Endothelial cell (in vitro differentiated cells): ENCODE data around the gene KDM4B. TPM values are rescaled to one million over a fixed set of nuclear protein-coding genes. Genes with fewer than 3 reads are reported as not detected.

ENCODE experiments used
- DNase-seq: peaks from one replicate; pipeline ENCODE4 v3.0.0; 2021; ENCODE audit warnings: low spot score
- H3K27ac Mint-ChIP-seq: one replicate; pipeline ENCODE4 v1.8.0; 2021; ENCODE audit warnings: mixed read lengths, inconsistent platforms; ENCODE audit not compliant: unreplicated experiment
- H3K27me3 Mint-ChIP-seq: one replicate; pipeline ENCODE4 v1.8.0; 2021; ENCODE audit warnings: mild to moderate bottlenecking, moderate library complexity, mixed read lengths, inconsistent platforms; ENCODE audit not compliant: unreplicated experiment
- H3K36me3 Mint-ChIP-seq: one replicate; pipeline ENCODE4 v1.8.0; 2021; ENCODE audit warnings: mild to moderate bottlenecking, low read depth, mixed read lengths, inconsistent platforms; ENCODE audit not compliant: unreplicated experiment
- H3K4me1 Mint-ChIP-seq: one replicate; pipeline ENCODE4 v1.8.0; 2021; ENCODE audit warnings: mild to moderate bottlenecking, mixed read lengths, inconsistent platforms; ENCODE audit not compliant: unreplicated experiment
- H3K4me3 Mint-ChIP-seq: one replicate; pipeline ENCODE4 v1.8.0; 2021; ENCODE audit warnings: mild to moderate bottlenecking, mixed read lengths, inconsistent platforms; ENCODE audit not compliant: unreplicated experiment
- H3K9me3 Mint-ChIP-seq: one replicate; pipeline ENCODE4 v1.8.0; 2021; ENCODE audit warnings: mixed read lengths, inconsistent platforms; ENCODE audit not compliant: unreplicated experiment
- total RNA-seq: library from RNA; stranded (reverse); fragmentation: NEBNext Ultra II Directional; extraction: Animal tissue kit (Norgen Biotek cat#: 25700); gene quantifications from one replicate; pipeline ENCODE4 v1.2.1, GENCODE V29; 2021; ENCODE audit not compliant: unreplicated experiment
- TF ChIP-seq, protein P1 (sequence below): fragments of 200-600 bp; sonication (generic); IDR thresholded peaks from one replicate; pipeline ENCODE4 v1.5.0; 2021; ENCODE audit warnings: antibody characterized with exemption; ENCODE audit not compliant: unreplicated experiment

The KDM4B gene
- total RNA-seq, 1 donor from 2014 or later = 42.4 TPM

DNA sequence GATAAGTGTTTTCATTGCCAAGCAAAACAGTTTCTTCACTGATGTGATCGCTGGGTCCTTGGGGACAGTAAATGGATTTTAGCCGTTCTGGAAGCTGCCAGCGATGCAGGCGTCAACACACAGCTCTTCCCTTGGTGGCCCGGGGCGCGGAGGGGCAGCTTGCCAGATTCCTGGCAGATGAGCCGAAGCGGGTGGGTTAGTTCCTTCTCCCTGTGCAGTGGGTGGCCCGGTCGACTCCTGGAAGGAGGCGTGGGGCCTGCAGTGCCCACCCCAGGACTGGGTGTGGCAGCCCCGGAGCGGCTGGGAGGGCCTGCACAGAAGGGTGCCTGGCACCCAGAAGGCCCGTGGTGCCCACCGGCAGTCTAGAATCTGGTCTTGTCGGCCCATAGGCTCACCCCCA is 69.0 kb downstream of the KDM4B start:
- no peaks in the 10 kb centered on the region for H3K9me3 Mint-ChIP-seq
- H3K27ac Mint-ChIP-seq = no peak overlapping the region
- no peak overlapping the region for H3K4me3 Mint-ChIP-seq
- H3K4me1 Mint-ChIP-seq = no peaks in the 10 kb centered on the region
- H3K36me3 Mint-ChIP-seq = peaks cover 14% of the 10 kb centered on the region
- TF ChIP-seq, protein P1, sequence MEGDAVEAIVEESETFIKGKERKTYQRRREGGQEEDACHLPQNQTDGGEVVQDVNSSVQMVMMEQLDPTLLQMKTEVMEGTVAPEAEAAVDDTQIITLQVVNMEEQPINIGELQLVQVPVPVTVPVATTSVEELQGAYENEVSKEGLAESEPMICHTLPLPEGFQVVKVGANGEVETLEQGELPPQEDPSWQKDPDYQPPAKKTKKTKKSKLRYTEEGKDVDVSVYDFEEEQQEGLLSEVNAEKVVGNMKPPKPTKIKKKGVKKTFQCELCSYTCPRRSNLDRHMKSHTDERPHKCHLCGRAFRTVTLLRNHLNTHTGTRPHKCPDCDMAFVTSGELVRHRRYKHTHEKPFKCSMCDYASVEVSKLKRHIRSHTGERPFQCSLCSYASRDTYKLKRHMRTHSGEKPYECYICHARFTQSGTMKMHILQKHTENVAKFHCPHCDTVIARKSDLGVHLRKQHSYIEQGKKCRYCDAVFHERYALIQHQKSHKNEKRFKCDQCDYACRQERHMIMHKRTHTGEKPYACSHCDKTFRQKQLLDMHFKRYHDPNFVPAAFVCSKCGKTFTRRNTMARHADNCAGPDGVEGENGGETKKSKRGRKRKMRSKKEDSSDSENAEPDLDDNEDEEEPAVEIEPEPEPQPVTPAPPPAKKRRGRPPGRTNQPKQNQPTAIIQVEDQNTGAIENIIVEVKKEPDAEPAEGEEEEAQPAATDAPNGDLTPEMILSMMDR = no peak
- peaks cover 13% of the 10 kb centered on the region for H3K27me3 Mint-ChIP-seq
- no peak for DNase-seq

DNA sequence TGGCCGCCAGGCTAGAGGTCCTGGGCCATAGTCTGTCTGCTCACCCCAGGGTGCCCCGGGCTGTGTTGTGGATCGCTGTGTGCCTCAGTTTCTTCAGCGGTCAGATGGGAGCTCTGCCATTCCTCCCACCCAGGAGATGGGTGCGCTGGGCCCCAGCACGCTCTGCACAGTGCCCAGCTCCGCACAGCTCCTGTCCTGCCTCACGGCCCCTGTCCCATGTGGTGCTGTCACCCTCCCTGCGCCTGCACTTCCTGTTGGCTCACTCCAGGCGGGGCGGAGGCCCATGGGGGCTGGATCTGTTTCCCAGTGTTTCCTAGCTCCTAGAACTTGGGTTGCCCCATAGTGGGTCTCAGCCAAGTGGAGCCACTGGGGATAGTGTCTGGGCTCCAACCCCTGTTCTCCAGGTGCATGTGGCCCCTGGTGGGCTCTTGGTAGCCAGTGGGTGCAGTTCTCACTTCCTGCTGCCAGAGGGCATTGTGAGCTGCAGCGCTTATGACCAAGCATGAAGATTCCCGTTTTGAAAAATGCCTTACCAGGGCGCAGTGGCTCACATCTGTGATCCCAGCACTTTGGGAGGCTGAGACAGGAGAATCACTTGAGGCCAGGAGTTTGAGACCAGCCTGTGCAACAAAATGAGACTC is 69.8 kb downstream of the KDM4B start:
- no peak overlapping the region for H3K27ac Mint-ChIP-seq
- no peaks in the 10 kb centered on the region for H3K9me3 Mint-ChIP-seq
- no peak overlapping the region for H3K4me3 Mint-ChIP-seq
- TF ChIP-seq, protein P1 = peak; percentile 40
- H3K27me3 Mint-ChIP-seq = peaks cover 14% of the 10 kb centered on the region
- H3K36me3 Mint-ChIP-seq = peaks cover 14% of the 10 kb centered on the region
- peak; percentile 33 for DNase-seq
- no peaks in the 10 kb centered on the region for H3K4me1 Mint-ChIP-seq

DNA sequence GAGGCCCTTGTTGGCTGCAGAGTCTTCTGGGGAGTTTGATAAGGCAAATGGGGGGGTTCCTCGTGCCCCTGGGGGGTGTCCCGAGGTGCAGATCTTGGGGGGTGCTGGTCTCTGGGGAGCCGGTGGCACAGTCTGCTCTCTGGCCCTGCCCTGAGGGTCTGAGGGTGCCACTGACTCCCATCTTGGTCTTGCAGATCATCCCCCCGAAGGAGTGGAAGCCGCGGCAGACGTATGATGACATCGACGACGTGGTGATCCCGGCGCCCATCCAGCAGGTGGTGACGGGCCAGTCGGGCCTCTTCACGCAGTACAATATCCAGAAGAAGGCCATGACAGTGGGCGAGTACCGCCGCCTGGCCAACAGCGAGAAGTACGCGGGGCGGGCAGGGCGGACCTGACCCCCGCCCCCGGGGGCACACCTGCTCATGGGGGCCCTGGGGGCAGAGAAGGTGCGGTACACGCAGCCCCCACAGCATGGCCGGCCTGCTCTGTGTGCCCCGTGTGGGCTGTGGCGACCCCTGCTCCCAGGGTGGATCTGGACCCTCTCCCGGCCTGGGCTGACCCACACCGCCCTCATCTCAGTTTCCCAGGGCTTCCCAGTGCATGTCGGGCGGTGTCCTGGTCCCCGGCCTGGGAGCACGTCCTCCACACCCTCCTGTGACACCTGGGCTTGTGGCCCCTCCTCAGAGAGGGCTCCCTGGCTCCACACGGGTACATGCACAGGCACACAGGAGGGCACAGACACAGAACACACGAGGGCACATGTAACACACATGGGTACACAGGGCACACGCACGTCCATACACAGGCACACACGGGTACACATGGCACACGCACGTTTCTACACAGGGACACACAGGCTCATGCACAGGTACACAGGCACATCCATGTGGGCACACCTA is 71.0 kb downstream of the KDM4B start:
- peaks cover 6% of the 10 kb centered on the region for H3K36me3 Mint-ChIP-seq
- H3K9me3 Mint-ChIP-seq = no peaks in the 10 kb centered on the region
- DNase-seq = no peak
- H3K27ac Mint-ChIP-seq = no peak overlapping the region
- H3K4me3 Mint-ChIP-seq = no peak overlapping the region
- H3K4me1 Mint-ChIP-seq = no peaks in the 10 kb centered on the region
- TF ChIP-seq, protein P1 = no peak
- peaks cover 9% of the 10 kb centered on the region for H3K27me3 Mint-ChIP-seq

DNA sequence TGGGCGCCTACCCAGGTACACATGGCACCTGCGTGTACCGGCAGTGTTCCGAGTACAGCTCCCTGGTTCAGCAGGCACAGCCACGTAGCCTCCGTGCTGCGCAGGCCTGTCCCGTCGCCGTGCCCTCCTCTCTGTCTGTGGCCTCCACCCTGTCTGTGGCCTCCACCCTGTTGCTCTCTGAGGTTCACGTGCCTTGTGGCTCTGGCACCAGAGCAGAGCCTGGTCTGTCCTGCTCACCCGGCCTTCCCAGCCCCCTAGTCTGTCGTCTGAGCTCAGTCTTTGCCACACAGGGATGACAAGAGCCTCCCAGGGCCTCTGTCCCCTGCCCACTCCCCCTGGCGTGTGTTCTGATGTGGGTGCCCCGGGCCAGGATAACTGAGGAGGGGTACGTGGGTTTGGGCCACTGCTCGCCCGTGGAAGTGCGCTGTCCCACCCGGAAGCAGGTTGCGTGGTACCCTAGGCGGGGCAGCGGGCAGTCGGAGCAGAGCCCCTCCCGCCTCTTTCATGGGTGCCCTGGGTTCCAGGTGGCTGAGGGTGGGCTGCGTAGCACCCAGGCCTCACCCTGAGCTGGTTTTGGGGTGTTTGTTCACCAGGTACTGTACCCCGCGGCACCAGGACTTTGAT is 71.7 kb downstream of the KDM4B start:
- H3K27me3 Mint-ChIP-seq = peaks cover 9% of the 10 kb centered on the region
- H3K4me3 Mint-ChIP-seq = no peak overlapping the region

More for the DNA sequence above, 71.7 kb downstream of the KDM4B start:
- Mint-ChIP-seq H3K27ac (no peak overlapping the region), H3K36me3 (peaks cover 7% of the 10 kb centered on the region), H3K4me1 (no peaks in the 10 kb centered on the region), H3K9me3 (no peaks in the 10 kb centered on the region)
- no peak for DNase-seq
- TF ChIP-seq, protein P1 = no peak
